Dermis microvascular lymphatic vessel endothelial cell (primary cell): ENCODE measurements around the gene TMSB15A. TPM values are rescaled to one million over a fixed set of nuclear protein-coding genes. Genes with fewer than 3 reads are reported as not detected.
"Not testable (repeated sequence)": the region's sequence is repeated elsewhere in the genome, so short reads cannot be mapped to it uniquely, and the experiment has no call there.

ENCODE experiments used
- DNase-seq, 2 donors: peaks; one replicate each; pipeline versions ENCODE4 v3.0.0 to v3.0.0-alpha.2; 2010; ENCODE audit warnings: low read depth in 2 of 2
- total RNA-seq: library from RNA; depleted of rRNA; stranded (reverse); fragments of >200 nt; gene quantifications from 2 replicates; pipeline ENCODE4 v1.2.1, GENCODE V29; 2014

Gene TMSB15A
- 0.76 and 1.4 TPM in 2 replicates for total RNA-seq

- peak in 1 of 2 donors; percentile 22 for DNase-seq
Measured at GRCh38 chrX:102515975-102516941, at the start of gene TMSB15A. TSS of gene TMSB15A (minus strand) at chrX:102516739.

DNA sequence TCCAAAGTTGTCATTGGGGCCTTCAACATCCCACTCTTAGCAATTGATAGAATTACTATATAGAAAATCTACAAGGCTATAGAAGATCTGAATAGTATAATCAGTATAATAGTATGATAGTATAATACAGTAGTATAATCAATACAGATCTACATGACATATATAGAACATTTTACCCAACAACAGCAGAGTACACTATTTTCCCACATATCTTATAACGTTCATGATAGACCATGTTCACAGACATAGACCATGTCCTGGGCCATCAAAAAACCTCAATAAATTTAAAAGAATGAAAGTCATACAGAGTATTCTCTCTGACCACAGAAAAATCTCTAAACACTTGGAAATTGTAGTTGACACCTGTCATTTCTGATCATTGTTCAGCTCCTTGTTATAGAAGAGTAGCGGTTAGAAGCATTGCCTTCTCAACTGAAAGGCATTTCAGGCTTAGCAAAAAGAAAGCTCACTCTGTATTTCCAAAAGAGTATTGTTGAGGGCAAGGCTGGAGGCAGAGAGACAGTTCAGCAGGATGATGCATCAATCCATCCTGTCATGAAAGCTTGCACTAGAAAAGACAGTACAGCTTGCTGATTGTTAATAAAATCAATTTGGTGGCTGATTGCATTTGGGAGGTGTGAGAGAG, 44.0 kb upstream of the TMSB15A start:
- DNase-seq = no peak

GRCh38 chrX:102558607-102559006, 42.1 kb upstream of the TMSB15A start:
- no peak for DNase-seq

DNA sequence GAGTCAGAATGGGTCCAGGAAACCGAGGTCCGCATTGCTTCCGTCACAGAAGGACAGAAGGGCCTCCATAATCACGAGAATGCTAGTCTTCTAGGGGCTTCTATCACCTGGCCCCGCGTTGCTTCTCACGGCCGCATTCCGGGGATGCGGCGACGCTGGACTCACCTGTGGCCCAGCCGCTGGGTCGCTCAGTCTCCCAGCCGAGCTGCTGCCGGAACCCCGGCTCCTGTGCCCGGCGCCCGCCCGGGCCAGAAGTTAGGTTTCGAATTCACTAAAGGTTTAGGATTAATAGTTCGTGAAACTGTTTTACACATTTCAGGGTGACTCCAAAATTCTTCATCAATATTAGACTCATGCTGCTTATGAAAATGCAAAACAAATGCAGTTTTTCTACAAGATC, 31.7 kb upstream of the TMSB15A start:
- DNase-seq = no peak

DNA sequence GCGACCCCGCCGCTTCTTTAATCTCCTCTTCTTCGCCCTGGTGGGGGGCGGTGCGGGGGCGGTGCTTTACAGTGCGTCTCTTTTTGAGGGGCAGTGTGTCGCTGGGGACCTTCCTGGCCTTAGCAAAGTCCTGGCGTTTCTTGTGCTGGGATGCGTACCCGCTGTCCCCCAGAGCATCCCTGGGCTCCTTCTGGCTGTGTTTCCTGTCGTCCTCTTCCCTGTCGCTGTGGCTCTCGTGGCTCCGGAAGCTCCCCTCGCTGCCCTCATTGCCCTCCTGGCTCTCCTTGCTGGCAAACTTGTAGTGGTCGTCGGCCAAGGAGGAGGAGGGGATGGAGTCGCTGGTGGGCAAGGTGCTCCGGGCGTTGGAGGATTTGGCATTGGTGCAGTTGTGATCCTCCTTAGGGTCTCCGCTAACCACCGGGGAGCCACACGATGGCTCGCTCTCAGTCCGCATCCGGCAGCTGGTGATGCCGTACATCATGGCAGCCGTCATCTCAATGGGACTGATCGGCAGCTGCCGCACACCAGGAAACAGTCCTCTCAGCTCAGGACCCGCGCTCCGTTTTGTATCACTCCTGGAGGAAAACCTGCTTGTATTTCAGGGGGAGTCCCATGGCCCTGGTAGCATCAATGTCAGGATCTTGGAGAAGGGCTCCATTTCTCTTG, 30.4 kb upstream of the TMSB15A start:
- no peak for DNase-seq

GRCh38 chrX:102546175-102546574, 29.6 kb upstream of the TMSB15A start:
- DNase-seq = not testable (repeated sequence)

DNA sequence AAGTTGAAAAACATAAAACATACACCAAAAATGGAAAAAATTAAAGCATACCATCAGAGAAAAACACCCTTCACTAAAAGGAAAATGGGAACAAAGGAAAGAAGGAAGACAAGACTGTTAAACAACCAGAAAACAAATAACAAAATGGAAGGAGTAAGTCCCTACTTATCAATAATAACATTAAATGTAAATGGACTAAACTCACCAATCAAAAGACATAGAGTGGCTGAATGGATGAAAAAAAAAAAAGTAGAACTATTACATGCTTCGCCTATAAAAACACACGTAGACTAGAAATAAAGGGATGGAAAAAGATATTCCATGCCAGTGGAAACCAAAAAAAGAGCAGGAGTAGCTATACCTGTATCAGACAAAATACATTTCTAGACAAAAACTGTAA, 19.4 kb upstream of the TMSB15A start:
- DNase-seq = no peak

GRCh38 chrX:102517326-102517725, 787 bp upstream of the TMSB15A start:
- DNase-seq = peak in 1 of 2 donors; percentile 2

- no peak for DNase-seq
Measured at GRCh38 chrX:102514536-102514935, 2.0 kb downstream of the TMSB15A start.

- DNase-seq = no peak
Measured at GRCh38 chrX:102498732-102499131, 17.8 kb downstream of the TMSB15A start.

DNA sequence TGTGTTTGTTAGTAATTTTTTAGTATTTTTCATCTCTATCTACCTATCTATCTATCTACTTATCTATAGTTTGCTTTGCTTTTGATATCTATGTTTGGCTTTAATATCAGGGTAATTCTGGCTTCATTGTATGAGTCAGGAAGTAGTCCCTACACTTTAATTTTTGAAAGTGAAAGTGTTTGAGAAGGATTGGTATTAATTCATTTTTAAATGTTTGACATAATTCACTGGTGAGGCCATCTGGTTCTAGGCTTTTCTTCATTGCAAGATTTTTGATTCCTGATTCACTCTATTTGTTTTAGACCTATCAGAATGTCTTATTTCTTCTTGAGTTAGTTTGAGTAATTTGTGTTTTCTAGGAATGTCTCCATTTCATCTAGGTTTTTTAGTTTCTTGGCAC, 24.8 kb downstream of the TMSB15A start:
- DNase-seq = no peak

DNA sequence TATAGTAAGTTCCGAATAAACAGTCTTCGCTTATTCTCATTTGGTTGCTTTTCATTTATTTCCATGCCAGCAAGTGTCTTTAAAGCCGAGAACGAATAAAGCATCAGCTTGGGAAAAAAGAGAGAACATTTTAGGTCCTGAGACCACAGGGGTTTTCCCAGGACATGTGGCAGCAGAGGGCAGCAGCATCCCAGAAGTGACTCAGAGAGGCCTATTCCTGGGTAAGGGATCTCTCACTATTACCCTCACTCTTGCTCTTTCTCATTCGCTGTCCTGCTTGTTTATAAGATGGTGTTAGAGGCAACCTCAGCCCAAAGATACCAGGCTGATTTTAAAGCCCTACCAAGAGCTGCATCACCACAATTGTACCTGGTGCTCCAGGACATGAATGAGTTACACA, 37.8 kb downstream of the TMSB15A start:
- DNase-seq = not testable (repeated sequence)

GRCh38 chrX:102471762-102472220, 44.7 kb downstream of the TMSB15A start, which contains the start of gene TCP11X2:
TSS of gene TCP11X2 (minus strand) at chrX:102471812.
- not testable (repeated sequence) for DNase-seq

DNA sequence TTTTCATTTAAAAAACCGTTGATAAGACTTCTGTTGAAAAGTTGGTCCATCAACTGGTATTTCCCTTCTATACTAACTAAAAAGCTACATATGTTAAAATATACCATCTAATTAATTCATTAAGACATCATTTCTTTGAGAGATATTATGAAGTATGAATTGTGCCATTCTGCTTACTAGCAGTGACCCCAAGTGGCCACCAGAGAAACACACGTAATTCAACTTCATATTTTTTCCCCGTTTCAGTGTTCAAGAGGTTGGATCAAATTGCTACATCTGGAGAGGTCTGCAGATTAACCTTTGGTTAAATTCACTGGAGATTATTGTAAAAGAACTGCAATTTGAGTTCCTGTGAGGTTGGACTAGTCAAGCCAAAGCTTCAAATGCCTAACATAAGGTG, 46.3 kb downstream of the TMSB15A start:
- DNase-seq = not testable (repeated sequence)

Other genes starting within 250 kb of the TMSB15A start
- gene NXF2B, start 76.7 kb downstream of the TMSB15A start, total RNA-seq = not detected in 2 replicates
- not detected in 2 replicates for gene TCP11X2, start 44.9 kb downstream of the TMSB15A start, total RNA-seq
- gene ARMCX5, start 82.8 kb upstream of the TMSB15A start, total RNA-seq = 16.2 and 16.7 TPM in 2 replicates
- gene GPRASP1, start 134.7 kb upstream of the TMSB15A start, total RNA-seq = 0.51 and 1.1 TPM in 2 replicates
- gene GPRASP2, start 195.7 kb upstream of the TMSB15A start, total RNA-seq = 8.6 and 11.4 TPM in 2 replicates
- 4.6 and 4.7 TPM in 2 replicates for gene GPRASP3, start 204.0 kb upstream of the TMSB15A start, total RNA-seq